BE2C (cell line): ENCODE measurements around the gene FAM174C.

Experiments used
- DNase-seq: peaks from one replicate; pipeline ENCODE4 v3.0.0-alpha.2; 2020
- H3K27me3 ChIP-seq: fragments of 250-450 bp; sonication (Bioruptor Pico); 2 replicates; pipeline ENCODE4 v1.5.1; 2020; ENCODE audit warnings: mild to moderate bottlenecking
- H3K36me3 ChIP-seq: fragments of 250-450 bp; sonication (Bioruptor Pico); 2 replicates; pipeline ENCODE4 v1.5.1; 2020; ENCODE audit warnings: mild to moderate bottlenecking
- H3K4me1 ChIP-seq: fragments of 250-450 bp; sonication (Bioruptor Pico); 2 replicates; pipeline ENCODE4 v1.5.1; 2020
- H3K4me3 ChIP-seq: 2 replicates; pipeline ENCODE4 v1.5.1; 2011; ENCODE audit warnings: low read depth, low read length
- H3K9me3 ChIP-seq: fragments of 250-450 bp; sonication (Bioruptor Pico); 2 replicates; pipeline ENCODE4 v1.5.1; 2020
- TF ChIP-seq, protein P1 (sequence below): IDR thresholded peaks from 2 replicates; pipeline ENCODE4 v1.5.1; 2012; ENCODE audit warnings: mild to moderate bottlenecking, low read depth, low read length

FAM174C gene

DNA sequence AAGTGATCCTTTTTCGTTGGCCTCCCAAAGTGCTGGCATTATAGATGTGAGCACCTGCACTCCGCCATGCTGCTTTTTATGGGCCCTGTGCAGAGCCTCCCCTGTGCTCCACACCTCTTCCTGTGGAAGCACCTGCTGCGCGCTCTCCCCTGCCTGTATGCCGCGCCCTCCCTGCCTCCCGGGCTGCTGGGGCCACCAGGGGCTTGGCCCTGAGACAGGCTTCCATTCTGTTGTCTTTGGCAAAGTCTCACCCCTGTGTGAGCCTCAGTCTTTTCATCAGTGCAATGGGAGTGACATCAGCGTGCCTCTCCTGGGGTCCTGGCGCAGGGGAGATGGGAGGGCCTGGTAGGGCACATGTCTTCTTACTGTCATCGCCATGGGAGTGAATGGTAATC lies 1.3 kb downstream of the FAM174C start:
- Histone ChIP-seq H3K9me3 (no peaks in the 10 kb centered on the region), H3K4me1 (peaks cover 9% of the 10 kb centered on the region), H3K27me3 (no peaks in the 10 kb centered on the region), H3K4me3 (peak overlapping the region; percentile 64), H3K36me3 (peaks cover 45% of the 10 kb centered on the region)
- no peak for DNase-seq
- TF ChIP-seq, protein P1, sequence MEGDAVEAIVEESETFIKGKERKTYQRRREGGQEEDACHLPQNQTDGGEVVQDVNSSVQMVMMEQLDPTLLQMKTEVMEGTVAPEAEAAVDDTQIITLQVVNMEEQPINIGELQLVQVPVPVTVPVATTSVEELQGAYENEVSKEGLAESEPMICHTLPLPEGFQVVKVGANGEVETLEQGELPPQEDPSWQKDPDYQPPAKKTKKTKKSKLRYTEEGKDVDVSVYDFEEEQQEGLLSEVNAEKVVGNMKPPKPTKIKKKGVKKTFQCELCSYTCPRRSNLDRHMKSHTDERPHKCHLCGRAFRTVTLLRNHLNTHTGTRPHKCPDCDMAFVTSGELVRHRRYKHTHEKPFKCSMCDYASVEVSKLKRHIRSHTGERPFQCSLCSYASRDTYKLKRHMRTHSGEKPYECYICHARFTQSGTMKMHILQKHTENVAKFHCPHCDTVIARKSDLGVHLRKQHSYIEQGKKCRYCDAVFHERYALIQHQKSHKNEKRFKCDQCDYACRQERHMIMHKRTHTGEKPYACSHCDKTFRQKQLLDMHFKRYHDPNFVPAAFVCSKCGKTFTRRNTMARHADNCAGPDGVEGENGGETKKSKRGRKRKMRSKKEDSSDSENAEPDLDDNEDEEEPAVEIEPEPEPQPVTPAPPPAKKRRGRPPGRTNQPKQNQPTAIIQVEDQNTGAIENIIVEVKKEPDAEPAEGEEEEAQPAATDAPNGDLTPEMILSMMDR: no peak

DNA sequence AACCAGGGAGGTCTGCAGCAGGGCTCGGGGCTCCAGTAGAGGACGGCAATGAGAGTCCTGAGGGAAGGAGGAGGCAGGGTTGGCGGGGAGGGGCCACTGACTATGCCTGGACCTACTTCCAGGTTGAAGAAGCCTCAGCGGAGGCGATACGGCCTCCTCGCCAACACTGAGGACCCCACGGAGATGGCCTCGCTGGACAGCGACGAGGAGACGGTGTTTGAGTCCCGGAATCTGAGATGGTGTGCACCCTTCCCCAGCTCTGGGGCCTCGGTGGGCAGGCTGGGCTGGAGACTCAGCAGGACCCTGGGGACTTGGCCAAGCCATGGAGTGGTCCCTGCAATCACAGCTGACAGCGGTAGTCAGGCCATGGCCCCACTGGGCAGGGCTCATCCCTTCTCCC lies 1.7 kb downstream of the FAM174C start:
- TF ChIP-seq, protein P1: no peak
- Histone ChIP-seq H3K4me3 (no peak overlapping the region), H3K27me3 (no peaks in the 10 kb centered on the region), H3K4me1 (peaks cover 9% of the 10 kb centered on the region), H3K36me3 (peaks cover 40% of the 10 kb centered on the region), H3K9me3 (no peaks in the 10 kb centered on the region)
- DNase-seq: no peak

DNA sequence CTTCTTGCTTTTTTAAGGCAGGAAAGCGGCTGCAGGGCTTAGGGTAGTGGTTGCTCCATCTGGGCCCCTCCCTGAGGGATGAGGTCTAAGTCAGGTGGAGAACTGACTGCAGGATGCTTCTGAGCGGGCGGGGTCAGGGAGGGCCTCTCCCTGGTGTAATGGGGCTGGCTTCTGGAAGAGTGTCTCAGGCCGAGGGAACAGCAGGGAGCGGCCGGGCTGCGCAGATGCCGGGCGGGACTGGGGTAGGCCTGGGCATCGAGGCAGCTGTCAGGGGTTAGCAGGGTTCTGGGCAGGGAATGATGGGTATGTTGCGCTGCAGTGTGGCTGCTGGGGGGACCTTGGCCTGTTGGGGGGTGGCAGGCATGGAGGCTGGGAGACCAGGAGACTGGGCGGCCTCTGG lies 2.7 kb downstream of the FAM174C start:
- H3K4me3 ChIP-seq: no peak overlapping the region
- peaks cover 33% of the 10 kb centered on the region for H3K36me3 ChIP-seq
- H3K9me3 ChIP-seq: no peaks in the 10 kb centered on the region
- H3K27me3 ChIP-seq: no peaks in the 10 kb centered on the region
- peaks cover 9% of the 10 kb centered on the region for H3K4me1 ChIP-seq
- no peak for DNase-seq
- TF ChIP-seq, protein P1: no peak

DNA sequence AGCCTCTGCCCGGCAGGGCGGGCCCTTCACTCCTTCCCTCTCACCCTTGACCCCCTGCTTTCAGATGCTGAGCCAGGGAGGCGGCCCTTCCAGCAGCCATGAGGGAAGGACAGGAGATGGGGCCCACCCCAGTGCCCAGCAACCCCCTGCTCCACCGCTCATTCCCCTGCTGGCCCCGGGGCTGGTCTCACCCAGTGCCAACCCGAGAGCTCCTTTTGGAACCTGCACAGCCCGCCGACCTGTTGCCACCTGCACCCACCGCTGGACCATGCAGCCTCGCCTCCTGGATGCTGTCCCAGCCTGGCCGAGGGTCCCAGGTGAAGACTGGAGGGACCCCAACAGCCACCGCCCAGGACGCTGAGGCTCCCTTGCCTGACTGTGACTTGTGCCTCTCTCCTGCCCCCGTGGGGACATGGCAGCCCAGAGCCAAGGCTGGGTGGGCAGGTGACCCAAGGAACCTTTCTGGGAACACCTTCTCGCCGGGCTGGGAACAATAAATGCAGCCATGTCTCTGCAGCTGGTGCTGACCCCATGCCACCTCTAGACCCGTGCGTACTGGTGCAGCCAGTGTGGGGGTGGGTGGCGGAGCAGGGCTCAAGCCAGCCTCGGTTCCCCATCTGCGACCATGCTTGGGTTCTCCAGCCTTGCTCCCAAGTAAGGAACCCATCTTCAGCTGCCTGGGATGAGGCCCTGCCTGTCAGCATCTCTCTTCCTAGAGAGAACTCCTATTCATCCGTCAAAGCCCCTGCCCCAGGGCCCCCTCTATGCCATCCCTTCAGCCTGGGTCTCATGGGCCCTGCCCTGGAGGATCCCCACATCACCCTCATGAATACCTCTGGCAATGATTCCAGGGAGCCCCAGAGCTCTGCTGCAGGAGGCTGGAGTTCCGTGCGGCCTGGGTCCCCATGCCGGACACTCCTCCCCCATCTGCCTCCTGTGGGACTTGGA lies 3.7 kb downstream of the FAM174C start:
- peaks cover 6% of the 10 kb centered on the region for H3K4me1 ChIP-seq
- no peak overlapping the region for H3K4me3 ChIP-seq
- TF ChIP-seq, protein P1: no peak
- no peak for DNase-seq
- H3K9me3 ChIP-seq: no peaks in the 10 kb centered on the region
- peaks cover 24% of the 10 kb centered on the region for H3K36me3 ChIP-seq
- H3K27me3 ChIP-seq: no peaks in the 10 kb centered on the region

DNA sequence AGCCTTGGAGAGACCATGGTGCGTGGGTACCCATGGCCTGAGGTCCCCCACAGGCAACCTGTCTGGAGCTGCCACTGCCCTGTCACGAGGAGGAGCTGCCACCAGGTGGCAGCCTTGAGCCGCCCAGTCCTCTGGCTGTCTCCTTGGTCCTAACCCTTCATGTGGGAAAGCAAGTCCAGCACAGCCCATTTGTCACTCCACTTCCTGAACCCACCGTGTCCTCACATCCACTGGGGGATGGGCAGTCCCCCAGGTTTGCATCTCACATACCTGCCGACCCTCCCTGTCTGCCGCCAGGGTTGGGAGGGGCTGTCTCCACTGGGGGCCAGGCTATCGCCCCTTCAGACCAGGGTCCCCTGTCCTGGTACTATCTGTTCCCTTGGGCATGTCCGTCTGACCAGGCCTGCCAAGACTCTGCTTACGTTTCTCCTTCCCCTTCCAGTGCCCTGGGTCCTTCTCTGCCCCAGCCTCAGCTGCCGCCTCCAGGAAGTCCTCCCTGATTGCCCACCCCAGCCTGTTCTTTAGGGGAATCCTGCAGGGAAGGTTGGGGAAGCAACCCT lies 4.5 kb downstream of the FAM174C start:
- no peaks in the 10 kb centered on the region for H3K9me3 ChIP-seq
- H3K36me3 ChIP-seq: peaks cover 15% of the 10 kb centered on the region
- no peaks in the 10 kb centered on the region for H3K4me1 ChIP-seq
- H3K27me3 ChIP-seq: peaks cover 2% of the 10 kb centered on the region
- H3K4me3 ChIP-seq: no peak overlapping the region
- TF ChIP-seq, protein P1: peak; percentile 95
- DNase-seq: peak; percentile 88
